ENCODE measurements around the gene ZC3H18.

DNA sequence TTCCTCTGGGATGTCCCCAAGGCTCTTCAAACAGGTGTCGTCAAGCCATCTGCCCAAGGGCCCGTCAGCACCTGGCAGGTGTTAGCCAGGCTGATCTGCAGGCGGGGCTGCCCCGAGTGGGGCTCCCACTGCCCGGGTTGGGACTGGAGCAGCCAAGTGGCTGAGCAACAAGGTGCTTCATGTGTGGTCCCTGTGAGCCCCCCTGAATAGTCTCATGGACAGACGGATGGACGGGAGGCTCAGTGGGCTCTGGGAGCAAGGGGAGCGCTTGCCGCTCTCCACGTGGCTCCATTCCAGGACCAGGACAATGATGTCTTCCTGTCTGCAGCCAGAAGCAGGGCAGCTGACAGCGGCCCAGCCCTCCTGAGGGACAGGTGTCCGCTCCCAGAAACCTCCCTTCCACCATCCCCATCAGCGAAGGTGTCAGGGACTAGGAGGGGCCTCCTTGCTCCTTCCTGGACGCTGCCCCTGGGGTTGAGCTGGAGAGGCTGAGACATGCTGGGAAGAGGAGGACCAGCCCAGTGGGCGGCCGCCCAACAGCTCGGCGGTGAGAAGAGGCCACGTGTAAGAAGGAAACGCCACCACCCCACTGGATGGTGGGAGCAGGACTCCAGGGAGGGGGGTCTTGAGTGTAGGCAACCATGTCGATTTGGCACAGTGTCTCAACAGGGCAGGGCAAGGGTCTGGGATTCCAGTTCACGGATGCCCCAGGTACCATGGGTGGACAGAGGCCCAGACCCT lies 106.5 kb downstream of the ZC3H18 start:
- TF ChIP-seq, protein P1, sequence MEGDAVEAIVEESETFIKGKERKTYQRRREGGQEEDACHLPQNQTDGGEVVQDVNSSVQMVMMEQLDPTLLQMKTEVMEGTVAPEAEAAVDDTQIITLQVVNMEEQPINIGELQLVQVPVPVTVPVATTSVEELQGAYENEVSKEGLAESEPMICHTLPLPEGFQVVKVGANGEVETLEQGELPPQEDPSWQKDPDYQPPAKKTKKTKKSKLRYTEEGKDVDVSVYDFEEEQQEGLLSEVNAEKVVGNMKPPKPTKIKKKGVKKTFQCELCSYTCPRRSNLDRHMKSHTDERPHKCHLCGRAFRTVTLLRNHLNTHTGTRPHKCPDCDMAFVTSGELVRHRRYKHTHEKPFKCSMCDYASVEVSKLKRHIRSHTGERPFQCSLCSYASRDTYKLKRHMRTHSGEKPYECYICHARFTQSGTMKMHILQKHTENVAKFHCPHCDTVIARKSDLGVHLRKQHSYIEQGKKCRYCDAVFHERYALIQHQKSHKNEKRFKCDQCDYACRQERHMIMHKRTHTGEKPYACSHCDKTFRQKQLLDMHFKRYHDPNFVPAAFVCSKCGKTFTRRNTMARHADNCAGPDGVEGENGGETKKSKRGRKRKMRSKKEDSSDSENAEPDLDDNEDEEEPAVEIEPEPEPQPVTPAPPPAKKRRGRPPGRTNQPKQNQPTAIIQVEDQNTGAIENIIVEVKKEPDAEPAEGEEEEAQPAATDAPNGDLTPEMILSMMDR (conservative IDR thresholded peaks at IDR 0.05; ENCODE audit: low read depth, low read length), result no peak
- TF ChIP-seq EZH2 (IDR thresholded peaks at IDR 0.05; ENCODE audit: low read length, unreplicated experiment) (no peak), EZH2phosphoT487 (IDR thresholded peaks at IDR 0.05; ENCODE audit: borderline replicate concordance, low read length) (no peak)
